Mucosa of descending colon (tissue), 3 donors: ENCODE data around the gene CCDC187. TPM values are rescaled to one million over a fixed set of nuclear protein-coding genes. Genes with fewer than 3 reads are reported as not detected.
A peak's percentile ranks its signal among the peaks of the same experiment; 100 is the strongest.

ENCODE experiments used
- ATAC-seq: fragments of 200-7000 bp; cut with Tn5 transposase; one replicate; pipeline ENCODE4 v1.9.1; 2020; ENCODE audit warnings: mild to moderate bottlenecking, moderate library complexity
- DNase-seq, 3 donors: peaks; one replicate each; pipeline ENCODE4 v3.0.0-alpha.2; 2020
- H3K36me3 ChIP-seq: fragments of 200-600 bp; one replicate; pipeline ENCODE4 v1.8.0; 2021; ENCODE audit warnings: low read depth, mild to moderate bottlenecking
- H3K4me1 ChIP-seq: fragments of 200-600 bp; one replicate; pipeline ENCODE4 v1.8.0; 2021; ENCODE audit warnings: low read depth, mild to moderate bottlenecking
- H3K4me3 ChIP-seq: fragments of 200-600 bp; one replicate; pipeline ENCODE4 v1.8.0; 2021; ENCODE audit warnings: mild to moderate bottlenecking
- H3K9me3 ChIP-seq: fragments of 200-600 bp; one replicate; pipeline ENCODE4 v1.8.0; 2021; ENCODE audit warnings: mild to moderate bottlenecking
- CTCF ChIP-seq: fragments of 200-600 bp; IDR thresholded peaks from one replicate; pipeline ENCODE4 v1.8.0; 2022; ENCODE audit warnings: antibody characterized with exemption, mild to moderate bottlenecking
- intact Hi-C, 2 donors: fragments of 100-400 bp; cut with DNase I in 1 of 2; cut with micrococcal nuclease in 1 of 2; formaldehyde crosslinking; loops; one replicate each; pipeline versions ENCODE4 v1.11.0 to v1.11.1; 2022; cut with DNase I, micrococcal nuclease
- total RNA-seq, 3 donors: library from RNA; stranded (reverse); fragmentation: NEBNext Ultra II Directional in 2 of 3; extraction: Animal tissue kit (Norgen Biotek cat#: 25700) in 2 of 3; gene quantifications; one replicate each; pipeline versions ENCODE4 v1.2.1 to v1.2.4, GENCODE V29; 2021 to 2023
- donor health status: DM: no; HTN: no; CAD: no; lungs with moderate emphysema.
- donor health status: DM: no; HTN: no; CAD: no.
- donor health status: DM: no; HTN: yes; CAD: no.

The CCDC187 gene
- total RNA-seq, 3 donors from 2014 or later: 0.19 to 0.93 (median 0.48) TPM

GRCh38 chr9:136259517-136259813 lies 44.4 kb downstream of the CCDC187 start:
- Histone ChIP-seq H3K36me3 (no peaks in the 10 kb centered on the region), H3K9me3 (no peaks in the 10 kb centered on the region), H3K4me1 (no peaks in the 10 kb centered on the region), H3K4me3 (no peak overlapping the region)
- TF ChIP-seq CTCF: no peak
- intact Hi-C loops: no loop called here
- ATAC-seq: no peak
- no peak for DNase-seq

- H3K4me1 ChIP-seq: no peaks in the 10 kb centered on the region
- TF ChIP-seq CTCF: no peak
- intact Hi-C loops: no loop called here
- no peaks in the 10 kb centered on the region for H3K9me3 ChIP-seq
- no peaks in the 10 kb centered on the region for H3K36me3 ChIP-seq
- no peak for DNase-seq
- ATAC-seq: no peak
- H3K4me3 ChIP-seq: no peak overlapping the region
Measured at GRCh38 chr9:136258786-136259516, 44.9 kb downstream of the CCDC187 start.

- Histone ChIP-seq H3K4me1 (no peaks in the 10 kb centered on the region), H3K9me3 (no peaks in the 10 kb centered on the region), H3K36me3 (no peaks in the 10 kb centered on the region), H3K4me3 (no peak overlapping the region)
- no peak for TF ChIP-seq CTCF
- intact Hi-C loops: no loop called here
- no peak for ATAC-seq
- no peak for DNase-seq
Measured at GRCh38 chr9:136258299-136258625, 45.6 kb downstream of the CCDC187 start.

- H3K4me1 ChIP-seq: no peaks in the 10 kb centered on the region
- no peak overlapping the region for H3K4me3 ChIP-seq
- ATAC-seq (no peak), DNase-seq (no peak)
- intact Hi-C loops: no loop called here
- no peak for TF ChIP-seq CTCF
- no peaks in the 10 kb centered on the region for H3K9me3 ChIP-seq
- H3K36me3 ChIP-seq: no peaks in the 10 kb centered on the region
Measured at GRCh38 chr9:136257381-136258298, 46.3 kb downstream of the CCDC187 start.

- intact Hi-C loops: no loop called here
- H3K4me3 ChIP-seq: no peak overlapping the region
- H3K36me3 ChIP-seq: no peaks in the 10 kb centered on the region
- no peak for TF ChIP-seq CTCF
- no peaks in the 10 kb centered on the region for H3K9me3 ChIP-seq
- DNase-seq: no peak
- peak; percentile 34 for ATAC-seq
- no peaks in the 10 kb centered on the region for H3K4me1 ChIP-seq
Measured at GRCh38 chr9:136255896-136256890, 47.7 kb downstream of the CCDC187 start.
